Testis (tissue), 3 donors: ENCODE data around the gene SEL1L3. TPM values are rescaled to one million over a fixed set of nuclear protein-coding genes. Genes with fewer than 3 reads are reported as not detected.

Experiments used
- DNase-seq: peaks from one replicate; pipeline ENCODE4 v3.0.0-alpha.2; 2019
- H3K27ac ChIP-seq, 2 donors: fragments of 200-600 bp; sonication (generic); one replicate each; pipeline ENCODE4 v1.5.1; 2019
- H3K27me3 ChIP-seq: fragments of 200-600 bp; sonication (generic); one replicate; pipeline ENCODE4 v1.5.1; 2019
- H3K36me3 ChIP-seq: fragments of 200-600 bp; sonication (generic); one replicate; pipeline ENCODE4 v1.5.1; 2017; ENCODE audit warnings: low read depth; ENCODE audit errors: missing control alignments
- H3K4me1 ChIP-seq: fragments of 200-600 bp; sonication (generic); one replicate; pipeline ENCODE4 v1.5.1; 2019
- H3K4me3 ChIP-seq, 2 donors: fragments of 200-600 bp; sonication (generic); one replicate each; pipeline ENCODE4 v1.5.1; 2017 to 2019
- H3K9me3 ChIP-seq: fragments of 200-600 bp; sonication (generic); one replicate; pipeline ENCODE4 v1.5.1; 2017
- CTCF ChIP-seq, 3 experiments: fragments of 450-650 bp in 2 of 3; fragments of 200-600 bp in 1 of 3; sonication (generic) in 1 of 3; IDR thresholded peaks; one replicate each; pipeline ENCODE4 v1.5.1; 2016 to 2019; ENCODE audit warnings: antibody characterized with exemption in 3 of 3, mild to moderate bottlenecking in 2 of 3, moderate library complexity in 1 of 3
- POLR2A ChIP-seq: fragments of 450-650 bp; IDR thresholded peaks from one replicate; pipeline ENCODE4 v1.6.1; 2017; ENCODE audit warnings: antibody characterized with exemption, mild to moderate bottlenecking, moderate library complexity
- WGBS, 2 donors: methylation state at CpG; one replicate each; pipeline ENCODE4 v1.1.5; 2018; 5-methylcytosine and 5-hydroxymethylcytosine counted together
- intact Hi-C: fragments of 100-400 bp; cut with DNase I; formaldehyde crosslinking; loops from one replicate; pipeline ENCODE4 v1.15.1; 2023; ENCODE audit warnings: low total_unique reads
- polyA plus RNA-seq: library from polyadenylated mRNA; stranded (reverse); fragments of 350-450 nt; fragmentation: Illumina TruSeq; extraction: RNeasy Lipid Tissue Mini Kit (QIAGEN cat#74804); gene quantifications from one replicate; pipeline ENCODE4 v1.2.3, GENCODE V29; 2014; ENCODE audit warnings: low read depth, low replicate concordance; ENCODE audit not compliant: insufficient read depth
- total RNA-seq, 2 donors: library from RNA; depleted of rRNA; stranded (reverse); fragments of >200 nt; gene quantifications; one replicate each; pipeline ENCODE4 v1.2.3, GENCODE V29; 2016

SEL1L3 gene
- total and polyA plus RNA-seq, 3 donors from 2014 or later = 5.0 to 15.6 (median 6.9) TPM

DNA sequence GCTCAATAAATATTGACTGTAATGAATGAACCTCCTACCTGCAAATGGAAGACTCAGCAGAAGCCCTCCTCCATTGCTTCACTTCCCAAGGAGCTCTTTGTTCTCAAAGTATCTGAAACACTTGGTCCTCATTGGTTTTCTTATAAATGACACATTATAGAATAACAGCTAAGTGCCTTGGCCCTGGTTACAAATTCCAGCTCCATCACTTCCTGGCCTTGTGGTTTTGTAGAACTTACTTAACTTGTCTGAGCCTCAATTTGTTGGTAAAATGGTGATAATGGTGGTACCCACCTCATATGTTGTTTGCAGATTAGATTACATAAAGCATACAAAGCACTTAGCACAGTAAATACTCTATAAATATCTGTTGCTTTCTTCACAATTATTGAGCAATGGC lies 26.0 kb upstream of the SEL1L3 start:
- no peak overlapping the region for H3K4me3 ChIP-seq
- no peaks in the 10 kb centered on the region for H3K4me1 ChIP-seq
- H3K27ac ChIP-seq = no peak overlapping the region
- H3K27me3 ChIP-seq = no peaks in the 10 kb centered on the region
- no peaks in the 10 kb centered on the region for H3K36me3 ChIP-seq
- DNase-seq = no peak
- TF ChIP-seq POLR2A = no peak
- no peak for TF ChIP-seq CTCF (IDR thresholded peaks at IDR 0.05)
- intact Hi-C loops = no loop called here
- H3K9me3 ChIP-seq = no peaks in the 10 kb centered on the region

- no peak for DNase-seq
Observed at GRCh38 chr4:25884031-25884782, 21.4 kb upstream of the SEL1L3 start.

DNA sequence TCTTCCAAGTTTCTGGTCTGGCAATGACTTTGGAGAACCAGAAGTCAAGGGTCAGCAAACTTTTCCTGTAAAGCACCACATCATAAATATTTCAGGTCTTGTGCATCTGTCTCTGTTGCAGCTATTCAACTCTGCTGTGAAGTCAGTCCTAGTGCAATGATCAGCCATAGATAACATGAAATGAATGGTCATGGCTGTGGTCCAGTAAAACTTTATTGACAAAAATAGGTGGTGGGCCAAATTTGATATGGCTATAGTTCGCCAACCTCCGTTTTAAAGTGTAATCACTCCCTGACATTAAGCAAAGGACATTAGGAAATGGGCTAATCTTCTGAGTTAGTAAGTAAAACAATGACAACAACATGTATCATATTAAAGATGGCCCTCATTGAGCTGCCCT lies 20.8 kb upstream of the SEL1L3 start:
- WGBS, 2 donors = 95% methylated on average over 2 of the region's 2 CpGs
- Histone ChIP-seq H3K4me3 (no peak overlapping the region), H3K27ac (no peak overlapping the region), H3K9me3 (no peaks in the 10 kb centered on the region), H3K4me1 (no peaks in the 10 kb centered on the region), H3K27me3 (no peaks in the 10 kb centered on the region), H3K36me3 (no peaks in the 10 kb centered on the region)
- TF ChIP-seq POLR2A (no peak), CTCF (IDR thresholded peaks at IDR 0.05) (no peak)
- intact Hi-C loops = no loop called here
- no peak for DNase-seq

More at GRCh38 chr4:25884031-25884782, 21.4 kb upstream of the SEL1L3 start:
- WGBS, 2 donors = 61 to 64% methylated on average over 5 of the region's 5 CpGs
- Histone ChIP-seq H3K27ac (no peak overlapping the region), H3K4me1 (no peaks in the 10 kb centered on the region), H3K27me3 (no peaks in the 10 kb centered on the region), H3K9me3 (no peaks in the 10 kb centered on the region), H3K36me3 (no peaks in the 10 kb centered on the region), H3K4me3 (no peak overlapping the region)
- intact Hi-C loops = no loop called here
- TF ChIP-seq POLR2A (no peak), CTCF (IDR thresholded peaks at IDR 0.05) (no peak)

- 88 to 94% methylated on average over 4 of the region's 4 CpGs for WGBS, 2 donors
- H3K4me3 ChIP-seq = no peak overlapping the region
Observed at GRCh38 chr4:25882226-25882625, 19.4 kb upstream of the SEL1L3 start.

More at GRCh38 chr4:25882226-25882625, 19.4 kb upstream of the SEL1L3 start:
- intact Hi-C loops = no loop called here
- Histone ChIP-seq H3K4me1 (no peaks in the 10 kb centered on the region), H3K27ac (no peak overlapping the region), H3K9me3 (no peaks in the 10 kb centered on the region), H3K36me3 (no peaks in the 10 kb centered on the region), H3K27me3 (no peaks in the 10 kb centered on the region)
- no peak for DNase-seq
- TF ChIP-seq CTCF (IDR thresholded peaks at IDR 0.05) = no peak
- TF ChIP-seq POLR2A = no peak
